Rectal smooth muscle tissue (tissue), 1 donor: ENCODE data around the gene PPARA.

Source experiments
- H3K27ac ChIP-seq: one replicate; pipeline ENCODE4 v1.7.0; 2013; ENCODE audit warnings: low read depth, low read length, inconsistent platforms
- H3K27me3 ChIP-seq: one replicate; pipeline ENCODE4 v1.7.0; 2013; ENCODE audit warnings: low read length; ENCODE audit not compliant: control insufficient read depth, insufficient read depth
- H3K36me3 ChIP-seq: one replicate; pipeline ENCODE4 v1.7.0; 2013; ENCODE audit warnings: low read length; ENCODE audit not compliant: control insufficient read depth, insufficient read depth
- H3K4me1 ChIP-seq: one replicate; pipeline ENCODE4 v1.7.0; 2013; ENCODE audit warnings: low read length; ENCODE audit not compliant: control insufficient read depth, insufficient read depth
- H3K4me3 ChIP-seq: one replicate; pipeline ENCODE4 v1.7.0; 2013; ENCODE audit warnings: low read length
- H3K9ac ChIP-seq: one replicate; pipeline ENCODE4 v1.7.0; 2013; ENCODE audit warnings: low read length

Gene PPARA

GRCh38 chr22:46108564-46109473 is 41.5 kb upstream of the PPARA start:
- Histone ChIP-seq H3K9ac (no peak overlapping the region), H3K36me3 (peaks cover 24% of the 10 kb centered on the region), H3K27ac (peak overlapping the region; percentile 75), H3K4me3 (no peak overlapping the region), H3K4me1 (peaks cover 61% of the 10 kb centered on the region), H3K27me3 (no peaks in the 10 kb centered on the region)

GRCh38 chr22:46109474-46110003 is 40.8 kb upstream of the PPARA start:
- H3K4me1 ChIP-seq, result peaks cover 66% of the 10 kb centered on the region
- peaks cover 24% of the 10 kb centered on the region for H3K36me3 ChIP-seq
- no peaks in the 10 kb centered on the region for H3K27me3 ChIP-seq
- H3K27ac ChIP-seq, result peak overlapping the region; percentile 75
- H3K9ac ChIP-seq, result no peak overlapping the region
- H3K4me3 ChIP-seq, result no peak overlapping the region

GRCh38 chr22:46110215-46110614 is 40.1 kb upstream of the PPARA start:
- peaks cover 24% of the 10 kb centered on the region for H3K36me3 ChIP-seq
- no peaks in the 10 kb centered on the region for H3K27me3 ChIP-seq
- H3K4me1 ChIP-seq, result peaks cover 66% of the 10 kb centered on the region
- peak overlapping the region; percentile 75 for H3K27ac ChIP-seq
- no peak overlapping the region for H3K4me3 ChIP-seq
- H3K9ac ChIP-seq, result no peak overlapping the region

- Histone ChIP-seq H3K27ac (peak overlapping the region; percentile 79), H3K4me1 (peaks cover 63% of the 10 kb centered on the region), H3K4me3 (no peak overlapping the region), H3K27me3 (no peaks in the 10 kb centered on the region), H3K36me3 (peaks cover 24% of the 10 kb centered on the region), H3K9ac (no peak overlapping the region)
Measured at GRCh38 chr22:46111645-46112306, 38.5 kb upstream of the PPARA start.

DNA sequence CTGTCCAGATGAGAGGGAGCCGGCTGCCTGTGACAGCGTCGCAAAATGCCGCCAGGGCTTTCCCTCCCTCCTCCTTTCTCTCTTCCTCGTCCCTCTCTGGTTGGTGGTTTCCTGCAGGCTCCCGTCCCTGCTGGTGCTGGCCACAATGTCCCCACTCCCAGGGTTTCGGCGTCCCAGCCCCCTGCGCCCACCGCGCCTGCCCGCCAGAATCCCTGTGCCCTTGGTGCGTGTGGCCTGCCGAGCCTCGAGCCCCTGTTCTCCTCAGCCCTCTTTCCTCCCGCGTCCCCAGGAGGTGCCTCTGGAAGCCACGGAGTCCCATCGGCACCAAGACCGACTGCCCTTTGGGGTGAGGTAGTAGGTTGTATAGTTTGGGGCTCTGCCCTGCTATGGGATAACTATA is 37.9 kb upstream of the PPARA start:
- H3K27me3 ChIP-seq, result no peaks in the 10 kb centered on the region
- peaks cover 64% of the 10 kb centered on the region for H3K4me1 ChIP-seq
- H3K27ac ChIP-seq, result peak overlapping the region; percentile 79
- peaks cover 24% of the 10 kb centered on the region for H3K36me3 ChIP-seq
- H3K9ac ChIP-seq, result no peak overlapping the region
- H3K4me3 ChIP-seq, result no peak overlapping the region

DNA sequence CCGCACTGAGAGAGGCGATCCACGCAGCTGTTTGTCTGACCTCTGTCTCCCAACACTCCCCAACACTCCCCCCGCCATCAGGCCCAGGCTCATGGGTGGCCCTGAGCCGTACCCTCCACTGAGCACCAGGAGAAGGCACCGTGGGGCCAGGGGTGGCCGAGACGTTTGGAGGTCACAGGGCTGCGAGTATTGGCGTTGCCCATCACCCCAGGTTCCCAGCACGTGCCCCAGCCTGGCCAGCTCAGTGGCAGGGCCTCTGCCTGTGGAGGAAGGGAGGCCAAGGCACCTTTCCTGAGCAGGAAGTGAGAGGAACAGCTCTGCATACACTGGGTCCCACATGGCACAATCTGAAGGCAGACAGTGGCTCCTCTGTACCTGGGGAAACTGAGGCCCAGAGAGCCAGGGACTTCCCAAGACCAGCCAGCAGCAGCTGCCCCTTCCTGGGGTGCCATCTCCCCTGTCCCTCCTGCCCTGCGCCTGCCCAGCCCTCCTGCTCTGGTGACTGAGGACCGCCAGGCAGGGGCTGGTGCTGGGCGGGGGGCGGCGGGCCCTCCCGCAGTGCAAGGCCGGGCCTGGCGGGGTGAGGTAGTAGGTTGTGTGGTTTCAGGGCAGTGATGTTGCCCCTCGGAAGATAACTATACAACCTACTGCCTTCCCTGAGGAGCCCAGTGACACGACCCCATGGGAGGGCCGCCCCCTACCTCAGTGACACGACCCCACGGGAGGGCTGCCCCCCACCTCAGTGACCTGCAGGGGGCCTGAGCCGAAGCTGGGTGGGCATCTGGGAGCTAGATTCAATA is 37.0 kb upstream of the PPARA start:
- Histone ChIP-seq H3K27ac (peak overlapping the region; percentile 79), H3K4me3 (no peak overlapping the region), H3K27me3 (no peaks in the 10 kb centered on the region), H3K36me3 (peaks cover 24% of the 10 kb centered on the region), H3K4me1 (peaks cover 56% of the 10 kb centered on the region), H3K9ac (no peak overlapping the region)

- peak overlapping the region; percentile 79 for H3K27ac ChIP-seq
- H3K4me3 ChIP-seq, result no peak overlapping the region
- no peaks in the 10 kb centered on the region for H3K27me3 ChIP-seq
- peaks cover 48% of the 10 kb centered on the region for H3K4me1 ChIP-seq
- H3K9ac ChIP-seq, result no peak overlapping the region
- H3K36me3 ChIP-seq, result peaks cover 21% of the 10 kb centered on the region
Measured at GRCh38 chr22:46113910-46114517, 36.3 kb upstream of the PPARA start.

DNA sequence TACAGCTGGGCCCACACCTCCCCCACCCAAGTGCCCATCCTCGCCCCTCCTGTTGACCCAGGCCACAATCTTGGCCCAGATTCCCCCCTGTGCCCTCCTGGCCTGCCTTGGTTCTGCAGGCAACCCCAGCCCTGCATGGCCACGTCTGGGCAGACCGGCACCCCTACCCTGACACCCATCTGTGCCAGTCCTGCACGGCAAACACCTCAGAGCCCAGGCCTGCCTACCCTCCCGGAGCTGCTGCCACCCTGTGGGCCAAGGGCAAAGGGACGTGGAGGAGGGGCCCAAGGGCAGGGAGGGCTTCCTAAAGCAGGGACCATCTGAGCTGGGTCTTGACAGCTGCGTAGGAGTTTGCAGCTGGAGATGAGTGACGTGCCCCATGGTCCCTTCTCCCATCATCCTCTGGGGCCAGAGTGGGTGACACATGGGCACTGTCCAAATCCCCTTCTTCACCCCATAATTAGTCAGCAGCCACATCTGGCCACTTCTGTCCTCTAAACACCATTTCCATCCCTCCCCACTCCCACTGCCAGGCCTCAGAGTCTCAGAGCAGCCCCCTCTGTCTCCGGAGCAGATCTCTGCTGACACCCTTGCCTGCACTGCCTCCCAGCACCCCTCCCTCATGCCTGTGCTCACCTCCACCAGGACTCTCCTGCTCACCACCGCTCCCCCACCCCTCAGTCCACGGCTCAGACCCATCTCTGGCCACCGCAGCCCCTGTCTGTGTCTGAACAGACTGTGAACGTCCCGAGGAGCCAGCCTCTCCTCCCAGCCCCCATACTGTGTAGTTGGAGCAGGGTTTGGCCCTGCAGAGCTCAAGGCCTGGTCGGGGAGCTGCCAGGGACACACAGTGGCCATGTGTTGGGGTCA is 35.6 kb upstream of the PPARA start:
- H3K27ac ChIP-seq, result peak overlapping the region; percentile 79
- peaks cover 42% of the 10 kb centered on the region for H3K4me1 ChIP-seq
- no peak overlapping the region for H3K9ac ChIP-seq
- no peaks in the 10 kb centered on the region for H3K27me3 ChIP-seq
- peaks cover 16% of the 10 kb centered on the region for H3K36me3 ChIP-seq
- no peak overlapping the region for H3K4me3 ChIP-seq

DNA sequence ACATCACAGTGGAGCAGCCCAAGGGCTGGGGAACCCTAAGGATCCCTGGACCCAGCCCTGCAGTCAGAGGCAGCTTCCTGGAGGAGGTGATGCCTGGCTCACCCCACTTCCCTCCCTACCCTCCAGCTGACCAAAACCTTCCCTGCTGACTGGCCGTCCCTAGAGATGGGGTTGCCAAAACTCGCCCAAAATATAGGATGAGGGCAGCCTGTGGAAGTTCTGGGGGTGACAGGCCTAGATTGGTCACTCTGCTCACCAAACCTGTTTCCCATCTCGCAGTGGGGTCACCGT is 35.0 kb upstream of the PPARA start:
- H3K27ac ChIP-seq, result peak overlapping the region; percentile 79
- H3K4me1 ChIP-seq, result peaks cover 36% of the 10 kb centered on the region

GRCh38 chr22:46115755-46116490 is 34.4 kb upstream of the PPARA start:
- H3K4me3 ChIP-seq, result no peak overlapping the region
- H3K9ac ChIP-seq, result no peak overlapping the region
- H3K36me3 ChIP-seq, result peaks cover 9% of the 10 kb centered on the region
- peaks cover 30% of the 10 kb centered on the region for H3K4me1 ChIP-seq
- peak overlapping the region; percentile 79 for H3K27ac ChIP-seq
- H3K27me3 ChIP-seq, result no peaks in the 10 kb centered on the region

More for the DNA sequence above, 35.0 kb upstream of the PPARA start:
- no peak overlapping the region for H3K9ac ChIP-seq
- no peaks in the 10 kb centered on the region for H3K27me3 ChIP-seq
- H3K36me3 ChIP-seq, result peaks cover 13% of the 10 kb centered on the region
- no peak overlapping the region for H3K4me3 ChIP-seq

- no peaks in the 10 kb centered on the region for H3K27me3 ChIP-seq
- H3K36me3 ChIP-seq, result peaks cover 7% of the 10 kb centered on the region
- H3K4me1 ChIP-seq, result peaks cover 27% of the 10 kb centered on the region
- no peak overlapping the region for H3K9ac ChIP-seq
- H3K27ac ChIP-seq, result peak overlapping the region; percentile 79
- no peak overlapping the region for H3K4me3 ChIP-seq
Measured at GRCh38 chr22:46116491-46116958, 33.8 kb upstream of the PPARA start.
